HepG2 (cell line): ENCODE data around the gene TM4SF4.

Source experiments
- EZH2 ChIP-seq: conservative IDR thresholded peaks from 2 replicates; pipeline ENCODE4 v1.6.1; 2012; ENCODE audit warnings: mild to moderate bottlenecking, low read depth, low read length, moderate library complexity
- FLYWCH1 ChIP-seq: sonication (generic); formaldehyde crosslinking; IDR thresholded peaks from 2 replicates; pipeline ENCODE4 v1.8.1; 2023; ENCODE audit warnings: mild to moderate bottlenecking, missing genetic modification reagents
- MEIS1 ChIP-seq: sonication (generic); formaldehyde crosslinking; IDR thresholded peaks from 2 replicates; pipeline ENCODE4 v1.9.0; 2021; ENCODE audit warnings: mild to moderate bottlenecking, missing genetic modification reagents, moderate library complexity, borderline replicate concordance
- NCOR1 ChIP-seq: fragments of 200-600 bp; sonication (generic); IDR thresholded peaks from 2 replicates; pipeline ENCODE4 v1.7.0; 2017; ENCODE audit warnings: antibody characterized with exemption, low read length, borderline replicate concordance
- WIZ ChIP-seq: sonication (generic); formaldehyde crosslinking; IDR thresholded peaks from 2 replicates; pipeline ENCODE4 v1.5.1; 2020; ENCODE audit warnings: mild to moderate bottlenecking, missing genetic modification reagents
- ZNF329 ChIP-seq: sonication (generic); formaldehyde crosslinking; IDR thresholded peaks from 2 replicates; pipeline ENCODE4 v1.9.0; 2021; ENCODE audit warnings: low read depth, mild to moderate bottlenecking, missing genetic modification reagents
- ZNF570 ChIP-seq: sonication (generic); formaldehyde crosslinking; IDR thresholded peaks from 2 replicates; pipeline ENCODE4 v1.4.0; 2020; ENCODE audit warnings: mild to moderate bottlenecking, missing genetic modification reagents, borderline replicate concordance
- TF ChIP-seq, protein P1 (sequence below): sonication (generic); formaldehyde crosslinking; IDR thresholded peaks from 2 replicates; pipeline ENCODE4 v1.8.1; 2023; ENCODE audit warnings: mild to moderate bottlenecking, inconsistent platforms, moderate library complexity, missing genetic modification reagents, borderline replicate concordance

- TF ChIP-seq FLYWCH1 (no peak), WIZ (CRISPR knock-in tag) (no peak), ZNF570 (CRISPR knock-in tag) (no peak), MEIS1 (no peak), ZNF329 (CRISPR knock-in tag) (no peak), NCOR1 (no peak), EZH2 (no peak)
- TF ChIP-seq, protein P1, sequence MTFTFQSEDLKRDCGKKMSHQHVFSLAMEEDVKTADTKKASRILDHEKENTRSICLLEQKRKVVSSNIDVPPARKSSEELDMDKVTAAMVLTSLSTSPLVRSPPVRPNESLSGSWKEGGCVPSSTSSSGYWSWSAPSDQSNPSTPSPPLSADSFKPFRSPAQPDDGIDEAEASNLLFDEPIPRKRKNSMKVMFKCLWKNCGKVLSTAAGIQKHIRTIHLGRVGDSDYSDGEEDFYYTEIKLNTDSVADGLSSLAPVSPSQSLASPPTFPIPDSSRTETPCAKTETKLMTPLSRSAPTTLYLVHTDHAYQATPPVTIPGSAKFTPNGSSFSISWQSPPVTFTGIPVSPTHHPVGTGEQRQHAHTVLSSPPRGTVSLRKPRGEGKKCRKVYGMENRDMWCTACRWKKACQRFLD, result no peak
Measured at GRCh38 chr3:149454746-149455145, 19.8 kb upstream of the TM4SF4 start.
